Neural crest cell (in vitro differentiated cells): ENCODE results near the gene STAC3. TPM values are rescaled to one million over a fixed set of nuclear protein-coding genes. Genes with fewer than 3 reads are reported as not detected.

Source experiments
- DNase-seq: peaks from one replicate; pipeline ENCODE4 v3.0.0; 2021; ENCODE audit warnings: low read depth, mixed read lengths, low spot score
- H3K27ac Mint-ChIP-seq: one replicate; pipeline ENCODE4 v1.8.0; 2021; ENCODE audit warnings: mild to moderate bottlenecking, mixed read lengths; ENCODE audit not compliant: unreplicated experiment
- H3K27me3 Mint-ChIP-seq: 2 replicates; pipeline ENCODE4 v1.8.0; 2021; ENCODE audit warnings: low read depth, mild to moderate bottlenecking, mixed read lengths
- H3K36me3 Mint-ChIP-seq: 2 replicates; pipeline ENCODE4 v1.8.0; 2021; ENCODE audit warnings: low read depth, mild to moderate bottlenecking, mixed read lengths
- H3K4me1 Mint-ChIP-seq: 2 replicates; pipeline ENCODE4 v1.8.0; 2021; ENCODE audit warnings: mixed read lengths
- H3K4me3 Mint-ChIP-seq: one replicate; pipeline ENCODE4 v1.8.0; 2021; ENCODE audit warnings: mild to moderate bottlenecking, mixed read lengths
- H3K9me3 Mint-ChIP-seq: 2 replicates; pipeline ENCODE4 v1.8.0; 2021; ENCODE audit warnings: mixed read lengths
- CTCF ChIP-seq: fragments of 200-600 bp; sonication (generic); conservative IDR thresholded peaks from 2 replicates; pipeline ENCODE4 v1.5.0; 2021; ENCODE audit warnings: antibody characterized with exemption, mild to moderate bottlenecking
- total RNA-seq: library from RNA; stranded (reverse); gene quantifications from 2 replicates; pipeline ENCODE4 v1.2.1, GENCODE V29; 2021

Gene STAC3
- total RNA-seq, 1 donor from 2014 or later, result 3.8 TPM

- DNase-seq, result no peak
- TF ChIP-seq CTCF, result peak; percentile 60
- Mint-ChIP-seq H3K27ac (no peak overlapping the region), H3K36me3 (no peaks in the 10 kb centered on the region), H3K4me1 (peaks cover 51% of the 10 kb centered on the region), H3K4me3 (no peak overlapping the region), H3K9me3 (no peaks in the 10 kb centered on the region), H3K27me3 (peaks cover 82% of the 10 kb centered on the region)
Observed at GRCh38 chr12:57224973-57225679, 25.9 kb downstream of the STAC3 start.

GRCh38 chr12:57224278-57224972, 26.6 kb downstream of the STAC3 start:
- Mint-ChIP-seq H3K9me3 (no peaks in the 10 kb centered on the region), H3K4me1 (peaks cover 49% of the 10 kb centered on the region), H3K4me3 (no peak overlapping the region), H3K27me3 (peaks cover 81% of the 10 kb centered on the region), H3K36me3 (no peaks in the 10 kb centered on the region), H3K27ac (no peak overlapping the region)
- TF ChIP-seq CTCF, result no peak
- no peak for DNase-seq

- DNase-seq, result no peak
- Mint-ChIP-seq H3K4me3 (peak overlapping the region; percentile 5), H3K9me3 (no peaks in the 10 kb centered on the region), H3K36me3 (no peaks in the 10 kb centered on the region), H3K27me3 (peaks cover 88% of the 10 kb centered on the region), H3K27ac (no peak overlapping the region), H3K4me1 (peaks cover 49% of the 10 kb centered on the region)
- no peak for TF ChIP-seq CTCF
Observed at GRCh38 chr12:57223191-57224165, 27.5 kb downstream of the STAC3 start.

- Mint-ChIP-seq H3K36me3 (no peaks in the 10 kb centered on the region), H3K4me1 (peaks cover 51% of the 10 kb centered on the region), H3K27me3 (peaks cover 93% of the 10 kb centered on the region), H3K27ac (no peak overlapping the region), H3K4me3 (peak overlapping the region; percentile 5), H3K9me3 (no peaks in the 10 kb centered on the region)
- no peak for TF ChIP-seq CTCF
- DNase-seq, result no peak
Observed at GRCh38 chr12:57222286-57223190, 28.4 kb downstream of the STAC3 start.
